ENCODE results near the gene PI4K2A.

The PI4K2A gene

GRCh38 chr10:97708976-97709946 is 68.8 kb downstream of the PI4K2A start:
- no peaks in the 10 kb centered on the region for H4K20me1 ChIP-seq (ENCODE audit: insufficient read depth, low read length, poor library complexity, severe bottlenecking)
- no peaks in the 10 kb centered on the region for H3K9me2 ChIP-seq (replicated peaks; ENCODE audit: low read depth, low read length)
- no peak for TF ChIP-seq EZH2phosphoT487 (IDR thresholded peaks at IDR 0.05; ENCODE audit: borderline replicate concordance)
- peak; percentile 82 for TF ChIP-seq CTCF (conservative IDR thresholded peaks at IDR 0.05; ENCODE audit: low read length)
- no peak overlapping the region for H3K4me3 ChIP-seq (ENCODE audit: low read length, poor library complexity, severe bottlenecking)
- peak overlapping the region; percentile 61 for H2AFZ ChIP-seq (ENCODE audit: low read length)
- H3K36me3 ChIP-seq (ENCODE audit: insufficient read depth, low read length): no peaks in the 10 kb centered on the region
- no peak overlapping the region for H3K9ac ChIP-seq (ENCODE audit: low read depth, low read length, poor library complexity, severe bottlenecking)
- H3K4me1 ChIP-seq (ENCODE audit: insufficient read depth, low read length, poor library complexity, severe bottlenecking): peaks cover 7% of the 10 kb centered on the region
- H3K79me2 ChIP-seq (ENCODE audit: insufficient read depth, low read length): peaks cover 3% of the 10 kb centered on the region; the same call in 1 of the 2 replicates
- H3K9me3 ChIP-seq (ENCODE audit: insufficient read depth, low read depth, low read length): no peaks in the 10 kb centered on the region
- H3K27me3 ChIP-seq (ENCODE audit: insufficient read depth, low read length, poor library complexity, severe bottlenecking): no peaks in the 10 kb centered on the region
- H3F3A ChIP-seq (ENCODE audit: low read depth): no peaks in the 10 kb centered on the region
- no peak overlapping the region for H3K4me2 ChIP-seq (ENCODE audit: low read depth, low read length, poor library complexity, severe bottlenecking)

GRCh38 chr10:97711640-97712572 is 71.4 kb downstream of the PI4K2A start:
- no peaks in the 10 kb centered on the region for H3F3A ChIP-seq (ENCODE audit: low read depth)
- H3K9ac ChIP-seq (ENCODE audit: low read depth, low read length, poor library complexity, severe bottlenecking): no peak overlapping the region

More at GRCh38 chr10:97711640-97712572, 71.4 kb downstream of the PI4K2A start:
- H3K9me3 ChIP-seq (ENCODE audit: insufficient read depth, low read depth, low read length): no peaks in the 10 kb centered on the region
- no peaks in the 10 kb centered on the region for H3K27me3 ChIP-seq (ENCODE audit: insufficient read depth, low read length, poor library complexity, severe bottlenecking)
- H3K4me2 ChIP-seq (ENCODE audit: low read depth, low read length, poor library complexity, severe bottlenecking): no peak overlapping the region
- H3K36me3 ChIP-seq (ENCODE audit: insufficient read depth, low read length): no peaks in the 10 kb centered on the region
- H3K9me2 ChIP-seq (replicated peaks; ENCODE audit: low read depth, low read length): no peaks in the 10 kb centered on the region
- H3K4me1 ChIP-seq (ENCODE audit: insufficient read depth, low read length, poor library complexity, severe bottlenecking): peaks cover 32% of the 10 kb centered on the region
- no peak overlapping the region for H2AFZ ChIP-seq (ENCODE audit: low read length)
- no peak overlapping the region for H3K4me3 ChIP-seq (ENCODE audit: low read length, poor library complexity, severe bottlenecking)
- H4K20me1 ChIP-seq (ENCODE audit: insufficient read depth, low read length, poor library complexity, severe bottlenecking): peaks cover 7% of the 10 kb centered on the region
- H3K79me2 ChIP-seq (ENCODE audit: insufficient read depth, low read length): peaks cover 19% of the 10 kb centered on the region; the same call in 1 of the 2 replicates
- TF ChIP-seq EZH2phosphoT487 (IDR thresholded peaks at IDR 0.05; ENCODE audit: borderline replicate concordance) (no peak), CTCF (conservative IDR thresholded peaks at IDR 0.05; ENCODE audit: low read length) (no peak)

Measured in Loucy (cell line).